LNCAP (cell line): ENCODE data around the gene GARRE1.

Experiments used
- CTCF ChIP-seq: fragments of 450-650 bp; IDR thresholded peaks from 2 replicates; pipeline ENCODE4 v1.5.1; 2017; ENCODE audit warnings: mild to moderate bottlenecking

Gene GARRE1

GRCh38 chr19:34244611-34245299 is 9.6 kb upstream of the GARRE1 start:
- no peak for TF ChIP-seq CTCF

- TF ChIP-seq CTCF, result no peak
These were observed 8.0 kb upstream of the GARRE1 start for GRCh38 chr19:34246340-34246739.

- no peak for TF ChIP-seq CTCF
These were observed 5.4 kb upstream of the GARRE1 start for GRCh38 chr19:34248941-34249340.

GRCh38 chr19:34254698-34255432 is 511 bp downstream of the GARRE1 start:
- TF ChIP-seq CTCF, result no peak

- no peak for TF ChIP-seq CTCF
These were observed 1.2 kb downstream of the GARRE1 start for GRCh38 chr19:34255546-34255945.

- no peak for TF ChIP-seq CTCF
These were observed 2.6 kb downstream of the GARRE1 start for GRCh38 chr19:34256835-34257558.

GRCh38 chr19:34257559-34257924 is 3.2 kb downstream of the GARRE1 start:
- TF ChIP-seq CTCF, result no peak
